GM23338 (cell line): ENCODE results near the gene SANBR.

Experiments
- CREB1 ChIP-seq: fragments of 250-450 bp; sonication (Bioruptor Pico); IDR thresholded peaks from 2 replicates; pipeline ENCODE4 v1.5.0; 2020; ENCODE audit warnings: low read depth, mild to moderate bottlenecking, moderate library complexity
- CTCF ChIP-seq, 2 experiments: fragments of 200-600 bp in 1 of 2; sonication (generic) in 1 of 2; conservative IDR thresholded peaks; 2 replicates each; pipeline versions ENCODE4 v1.5.1 to v1.6.1; 2016 to 2017; ENCODE audit warnings: antibody characterized with exemption in 2 of 2, low read depth in 2 of 2, mild to moderate bottlenecking in 2 of 2, moderate library complexity in 1 of 2
- EZH2 ChIP-seq: fragments of 200-600 bp; sonication (generic); IDR thresholded peaks from one replicate; pipeline ENCODE4 v1.8.0; 2017; ENCODE audit warnings: antibody characterized with exemption, mild to moderate bottlenecking, low read depth; ENCODE audit not compliant: unreplicated experiment
- ZNF114 ChIP-seq: fragments of 250-450 bp; sonication (Bioruptor Pico); IDR thresholded peaks from 2 replicates; pipeline ENCODE4 v1.5.0; 2020; ENCODE audit warnings: mild to moderate bottlenecking, moderate library complexity

- no peak; the same call in 1 of the 2 replicates for TF ChIP-seq CREB1 (CRISPR knock-in tag)
- no peak for TF ChIP-seq EZH2
- no peak for TF ChIP-seq CTCF (conservative IDR thresholded peaks at IDR 0.05; ENCODE audit: low read depth in 2 of 2)
- no peak for TF ChIP-seq ZNF114
These were observed 47.9 kb upstream of the SANBR start, which contains the start of the genes PEX13 and PUS10 for GRCh38 chr2:61017556-61018317.
